Superior temporal gyrus (tissue), 1 donor: ENCODE measurements around the gene THY1.
"Not testable (repeated sequence)": the region's sequence is repeated elsewhere in the genome, so short reads cannot be mapped to it uniquely, and the experiment has no call there.

ENCODE experiments used
- DNase-seq: peaks from one replicate; pipeline ENCODE4 v3.0.0-alpha.2; 2016; ENCODE audit errors: extremely low spot score

THY1 gene

DNA sequence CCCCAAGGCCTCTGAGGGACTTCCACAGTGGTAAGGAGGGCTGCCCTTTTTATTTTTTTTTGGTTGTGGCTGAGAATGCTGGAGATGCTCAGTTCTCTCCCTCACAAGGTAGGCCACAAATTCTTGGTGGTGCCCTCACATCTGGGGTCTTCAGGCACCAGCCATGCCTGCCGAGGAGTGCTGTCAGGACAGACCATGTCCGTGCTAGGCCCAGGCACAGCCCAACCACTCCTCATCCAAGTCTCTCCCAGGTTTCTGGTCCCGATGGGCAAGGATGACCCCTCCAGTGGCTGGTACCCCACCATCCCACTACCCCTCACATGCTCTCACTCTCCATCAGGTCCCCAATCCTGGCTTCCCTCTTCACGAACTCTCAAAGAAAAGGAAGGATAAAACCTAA is 4.2 kb downstream of the THY1 start:
- DNase-seq: no peak

DNA sequence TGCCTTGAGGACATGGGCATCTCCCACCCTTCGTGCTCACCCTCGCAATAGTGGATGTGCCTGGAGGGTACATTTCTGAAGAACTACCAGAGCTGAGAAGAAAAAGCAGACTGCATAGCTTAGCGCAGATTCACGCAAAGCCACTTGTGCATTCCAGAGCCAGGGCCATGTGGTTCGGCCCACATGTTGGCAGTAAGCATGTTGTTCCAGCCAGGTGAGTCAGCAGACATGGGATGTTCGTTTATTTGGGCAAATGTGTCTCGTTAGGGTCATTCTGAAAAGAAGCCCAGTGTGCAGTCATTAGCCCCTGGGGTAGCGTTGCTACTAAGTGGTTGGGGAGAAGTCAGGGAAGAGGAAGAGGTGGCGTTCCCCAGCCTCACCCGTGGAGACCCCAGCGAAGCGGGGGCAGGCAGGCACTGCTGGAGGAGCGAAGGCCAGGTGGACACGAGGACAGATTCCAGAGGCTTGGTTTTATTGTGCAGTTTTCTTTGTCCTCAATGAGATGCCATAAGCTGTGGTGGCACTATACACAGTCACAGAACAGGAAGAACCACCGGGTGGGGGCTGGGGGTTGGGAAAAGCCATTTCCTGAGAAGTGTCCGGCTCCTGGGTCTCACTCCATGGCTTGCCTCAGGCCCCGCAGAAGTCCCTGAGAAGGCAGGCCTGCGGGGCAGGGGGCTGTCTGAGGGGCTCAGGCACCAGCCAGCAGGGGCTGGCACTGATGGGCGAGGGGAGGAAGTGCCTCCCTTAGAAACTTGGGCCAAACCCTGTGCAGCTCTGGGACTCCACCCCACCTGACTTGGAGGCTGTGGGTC is 5.0 kb downstream of the THY1 start:
- DNase-seq: peak; percentile 40

DNA sequence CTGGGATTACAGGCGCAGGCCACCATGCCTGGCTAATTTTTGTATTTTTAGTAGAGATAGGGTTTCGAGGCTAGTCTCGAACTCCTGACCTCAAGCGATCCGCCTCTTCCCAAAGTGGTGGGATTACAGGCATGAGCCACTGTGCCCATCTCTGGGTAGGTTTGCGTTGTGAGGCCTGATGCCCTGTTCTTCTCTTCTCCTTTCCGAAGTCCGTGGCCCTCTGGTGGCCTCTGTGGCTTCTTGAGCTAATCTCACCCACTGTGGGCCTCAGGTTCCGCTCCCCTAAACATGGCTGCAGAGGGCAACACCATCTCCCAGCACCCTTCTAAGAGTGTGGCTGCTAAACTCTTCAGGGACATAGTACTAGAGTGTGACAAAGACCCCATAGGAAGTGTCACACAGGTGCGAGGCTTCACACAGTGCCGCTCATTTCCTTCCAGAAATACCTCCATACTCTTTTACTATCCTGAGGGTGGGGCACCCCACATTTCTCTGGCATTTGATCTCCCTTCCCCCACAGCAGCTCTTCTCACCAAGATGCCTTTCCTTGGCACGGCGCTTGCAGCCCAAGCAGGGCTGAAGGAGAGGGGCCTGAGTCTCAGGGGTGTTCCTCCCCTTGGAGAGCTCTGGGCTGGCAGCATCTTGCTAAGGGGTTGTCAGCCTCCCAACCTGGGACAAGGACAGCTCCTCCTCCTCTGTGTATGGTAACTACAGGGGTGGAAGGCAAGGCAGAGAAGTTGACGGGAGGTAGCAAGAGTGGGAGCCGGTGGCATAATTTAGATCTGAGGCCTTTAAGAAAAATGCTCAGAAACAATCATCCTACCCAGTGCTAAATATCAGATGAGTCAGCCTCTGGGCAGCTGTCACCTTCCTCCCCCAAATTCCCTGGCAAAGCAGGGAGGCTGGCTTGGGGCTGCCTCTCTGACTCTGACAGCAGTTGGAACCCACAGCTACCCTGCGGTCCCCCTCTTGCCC is 6.1 kb downstream of the THY1 start:
- DNase-seq: peak; percentile 57

DNA sequence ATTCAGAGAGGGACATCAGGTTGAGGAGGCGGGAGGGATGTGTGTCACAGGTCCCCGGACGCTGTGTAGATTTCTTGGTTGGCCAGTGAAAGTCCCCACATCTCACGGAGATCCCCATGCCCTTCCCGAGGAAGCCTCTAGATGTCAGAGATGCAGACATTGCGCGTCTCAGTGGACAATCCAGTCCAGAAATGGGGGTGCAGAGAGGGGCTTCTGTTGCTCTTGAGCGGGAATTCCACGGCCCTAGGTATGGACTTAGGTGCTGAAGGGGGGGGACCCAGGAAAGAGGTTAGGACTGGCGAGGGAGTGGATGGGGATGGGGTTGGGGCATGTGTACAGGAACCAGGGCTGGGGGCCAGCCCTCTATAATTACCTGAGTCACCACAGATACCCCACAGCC is 7.0 kb downstream of the THY1 start:
- DNase-seq: no peak

DNA sequence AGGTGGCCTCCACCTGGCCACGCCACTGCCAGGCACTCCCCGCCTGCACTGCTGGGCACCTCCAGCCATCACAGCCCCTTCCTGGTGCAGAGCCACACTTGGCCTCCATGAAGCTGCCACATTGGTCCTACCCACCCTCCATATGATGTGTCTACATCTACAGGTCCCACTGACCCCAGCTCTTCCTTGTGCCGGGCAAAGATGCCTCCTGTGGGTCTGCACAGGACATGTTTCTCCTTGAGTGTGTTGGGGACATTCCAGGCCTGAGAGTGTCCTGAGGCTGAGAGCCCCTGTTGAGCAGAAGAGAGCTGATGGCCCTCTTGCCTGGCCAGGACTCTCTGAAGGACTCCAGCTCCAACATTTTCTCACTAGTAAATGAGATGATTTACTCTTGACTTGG is 7.5 kb downstream of the THY1 start:
- no peak for DNase-seq

DNA sequence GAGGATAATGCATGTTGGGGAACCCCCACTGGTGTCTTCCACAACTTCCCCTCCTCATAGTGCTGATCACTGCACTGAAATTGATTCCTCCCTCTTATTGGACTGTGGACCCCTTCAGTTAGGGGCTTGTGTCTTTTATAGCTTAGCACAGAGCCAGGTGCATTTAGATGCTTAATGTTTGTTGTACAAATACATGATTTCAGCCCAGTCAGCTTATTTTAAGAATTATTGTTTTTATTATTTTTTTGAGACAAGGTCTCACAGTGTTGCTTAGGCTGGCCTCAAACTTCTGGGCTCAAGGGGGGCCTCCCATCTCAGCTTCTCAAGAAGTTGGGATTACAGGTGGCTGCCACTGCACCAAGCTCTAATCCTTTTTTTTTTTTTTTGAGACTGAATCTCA is 8.2 kb downstream of the THY1 start:
- no peak for DNase-seq

DNA sequence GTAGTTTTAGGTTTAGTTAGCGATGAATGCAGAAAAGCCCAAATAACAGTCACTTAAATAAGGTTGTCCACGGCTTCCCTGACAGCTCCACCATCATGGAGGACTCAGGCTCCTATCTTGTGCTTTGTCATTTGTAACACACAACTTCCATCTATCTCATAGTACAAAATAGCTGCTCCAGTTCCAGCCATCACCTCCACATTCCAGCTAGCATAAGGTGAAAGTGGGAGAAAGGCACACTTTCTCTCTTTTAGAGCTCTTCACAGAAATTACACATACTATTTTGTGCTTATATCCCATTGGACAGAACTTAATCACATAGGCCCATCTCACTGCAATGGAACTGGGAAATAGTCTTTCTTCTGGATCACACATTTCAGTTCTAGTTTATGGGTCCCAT is 8.7 kb downstream of the THY1 start:
- no peak for DNase-seq

DNA sequence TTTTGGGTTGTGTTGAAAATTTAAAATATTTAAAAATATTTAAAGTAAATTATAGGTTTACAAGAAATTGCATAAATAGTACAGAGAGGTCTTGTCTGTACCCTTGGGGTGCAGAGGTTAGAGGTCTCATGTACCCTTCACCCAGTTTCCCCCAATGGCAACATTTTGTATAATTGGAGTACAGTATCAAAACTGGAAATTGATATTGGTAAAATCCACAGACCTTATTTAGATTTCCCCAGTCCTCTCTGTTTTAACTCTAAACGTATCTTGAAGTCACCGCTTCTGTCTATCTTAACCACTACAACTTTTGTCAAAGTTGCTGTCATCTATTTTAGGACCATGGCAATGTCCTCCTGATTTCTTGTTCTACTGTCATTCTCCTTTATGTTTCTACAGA is 10.9 kb downstream of the THY1 start:
- DNase-seq: no peak

DNA sequence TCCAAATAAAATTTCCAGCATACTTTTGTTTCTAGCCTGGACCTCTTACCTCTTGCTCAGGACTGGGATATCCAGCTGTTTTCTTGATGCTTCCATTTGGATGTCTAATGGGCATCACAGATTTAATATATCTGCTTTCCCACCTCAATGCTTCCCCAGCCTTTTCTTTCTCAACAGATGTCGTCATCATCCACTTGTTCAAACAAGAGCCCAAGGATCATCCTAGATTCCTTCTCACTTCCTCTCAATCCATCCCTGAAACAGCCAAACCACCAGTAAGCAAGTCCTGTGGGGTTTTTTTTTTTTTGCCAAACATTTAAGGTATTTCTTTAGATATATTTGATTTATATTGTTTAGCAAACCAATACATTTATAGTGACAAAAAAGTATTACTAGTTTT is 12.5 kb downstream of the THY1 start:
- DNase-seq: no peak

DNA sequence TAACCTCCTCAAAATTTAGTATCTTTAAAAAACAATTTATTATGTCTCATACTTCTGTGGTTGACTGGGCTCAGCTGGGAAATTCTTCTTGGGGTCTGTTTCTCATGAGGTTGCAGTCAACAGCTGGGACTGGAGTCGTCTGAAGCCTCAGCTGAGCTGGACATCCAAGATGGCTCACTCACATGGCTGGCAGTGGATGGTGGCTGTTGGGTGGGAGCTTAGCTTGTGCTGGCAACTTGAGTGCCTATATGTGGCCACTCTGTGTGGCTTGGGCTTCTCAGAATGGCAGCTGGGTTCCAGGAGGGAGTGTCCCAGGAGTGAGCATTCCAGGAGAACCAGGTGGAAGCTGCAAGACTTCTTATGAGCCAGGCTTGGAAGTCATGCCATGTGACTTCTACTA is 13.2 kb downstream of the THY1 start:
- DNase-seq: no peak

DNA sequence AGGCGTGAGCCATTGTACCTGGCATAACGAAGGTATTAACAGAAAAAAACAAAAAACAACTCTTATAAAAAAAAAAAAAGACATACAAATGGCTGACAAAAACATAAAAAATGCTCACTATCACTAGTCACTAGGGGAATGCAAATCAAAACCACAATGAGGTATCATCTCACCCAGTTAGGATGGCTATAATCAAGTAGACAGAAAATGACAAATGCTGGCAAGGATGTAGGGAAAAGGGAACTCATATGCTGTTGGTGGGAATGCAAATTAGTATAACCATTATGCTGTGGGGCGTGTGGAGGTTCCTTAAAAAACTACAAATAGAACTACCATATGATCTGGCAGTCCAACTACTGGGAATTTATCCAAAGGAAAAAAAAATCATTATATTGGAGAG is 17.0 kb downstream of the THY1 start:
- DNase-seq: no peak

DNA sequence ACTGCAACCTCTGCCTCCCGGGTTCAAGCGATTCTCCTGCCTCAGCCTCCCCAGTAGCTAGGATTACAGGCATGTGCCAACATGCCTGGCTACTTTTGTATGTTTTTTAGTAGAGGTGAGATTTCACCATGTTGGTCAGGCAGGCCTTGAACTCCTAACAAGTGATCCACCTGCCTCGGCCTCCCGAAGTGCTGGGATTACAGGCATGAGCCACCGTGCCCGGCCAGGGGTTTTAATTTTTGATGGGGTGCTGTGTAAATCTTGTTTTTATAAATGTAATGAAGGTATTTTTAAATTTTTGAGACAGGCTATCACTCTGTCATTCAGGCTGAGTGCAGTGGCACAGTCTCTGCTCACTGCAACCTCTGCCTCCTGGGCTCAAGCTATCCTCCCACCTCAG is 17.5 kb downstream of the THY1 start:
- DNase-seq: not testable (repeated sequence)

DNA sequence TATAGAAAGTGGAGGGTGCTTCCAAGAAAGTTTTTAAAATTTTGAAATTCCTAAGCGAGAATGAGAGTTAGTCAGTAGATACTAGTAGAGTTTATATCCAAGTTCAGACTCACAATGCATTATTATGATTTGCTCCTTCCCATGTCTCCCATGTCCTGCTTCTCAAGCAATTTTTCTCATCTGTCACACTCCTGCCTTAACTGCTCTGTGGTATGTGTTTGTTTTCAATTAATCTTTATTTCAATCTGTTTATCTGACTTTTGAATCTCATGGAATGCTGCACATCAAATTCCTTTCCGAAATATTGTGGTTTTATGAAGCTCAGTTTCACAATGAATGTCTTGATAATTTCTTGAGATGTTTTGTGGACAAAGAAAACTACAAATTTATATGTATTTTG is 18.1 kb downstream of the THY1 start:
- no peak for DNase-seq

DNA sequence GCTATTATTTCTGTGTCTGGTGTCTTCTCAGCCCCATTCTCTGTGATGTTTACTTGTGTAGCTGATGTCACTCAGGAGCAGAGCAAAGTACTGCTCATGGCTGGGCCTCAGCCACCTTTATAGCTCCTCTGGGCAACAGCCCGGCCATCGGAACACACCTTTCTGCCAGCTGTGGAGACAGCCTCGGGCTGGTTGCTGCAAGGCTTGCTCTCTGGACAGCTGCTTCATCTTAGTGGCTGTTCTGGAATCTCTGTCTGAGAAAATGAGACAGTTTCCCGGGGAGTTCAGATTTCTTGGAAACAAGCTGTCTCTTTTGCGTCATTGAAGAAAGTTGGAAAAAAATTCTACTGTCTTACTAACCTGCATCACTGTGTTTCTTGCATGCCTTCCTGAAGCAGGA is 20.0 kb downstream of the THY1 start:
- DNase-seq: no peak

DNA sequence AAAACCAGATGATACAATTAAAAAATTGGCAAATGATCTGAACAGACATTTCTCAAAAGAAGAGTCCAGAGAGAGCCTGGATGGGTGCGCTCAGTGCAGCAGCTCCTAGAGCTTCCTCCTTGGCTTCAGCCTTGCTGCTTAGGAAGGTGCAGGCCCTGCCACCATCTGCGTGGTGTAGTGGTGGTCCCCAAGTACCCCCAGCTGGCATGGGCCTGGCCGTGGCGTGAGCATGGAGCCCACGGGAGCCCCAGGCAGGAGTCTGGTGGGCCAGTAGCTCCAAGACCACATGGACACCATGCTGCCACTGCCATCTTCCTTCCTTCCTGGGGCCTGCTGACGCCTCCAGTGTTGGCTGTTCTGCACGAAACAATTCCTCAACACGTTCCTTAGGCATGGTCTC is 20.5 kb downstream of the THY1 start:
- DNase-seq: no peak

DNA sequence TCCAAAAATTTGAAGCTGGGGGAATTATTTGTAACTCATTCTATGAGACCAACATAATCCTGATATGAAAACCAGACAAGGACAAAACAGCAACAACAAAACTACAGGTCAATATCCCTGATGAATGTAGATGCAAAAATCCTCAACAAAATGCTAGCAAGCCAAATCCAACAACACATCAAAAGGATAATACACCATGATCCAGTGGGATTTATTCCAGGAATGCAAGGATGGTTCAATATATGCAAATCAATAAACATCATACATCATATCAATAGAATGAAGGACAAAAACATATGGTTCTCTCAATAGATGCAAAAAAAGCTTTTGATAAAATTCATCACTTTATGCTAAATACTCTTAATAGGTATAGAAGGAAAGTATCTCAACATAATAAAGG is 22.1 kb downstream of the THY1 start:
- no peak for DNase-seq

DNA sequence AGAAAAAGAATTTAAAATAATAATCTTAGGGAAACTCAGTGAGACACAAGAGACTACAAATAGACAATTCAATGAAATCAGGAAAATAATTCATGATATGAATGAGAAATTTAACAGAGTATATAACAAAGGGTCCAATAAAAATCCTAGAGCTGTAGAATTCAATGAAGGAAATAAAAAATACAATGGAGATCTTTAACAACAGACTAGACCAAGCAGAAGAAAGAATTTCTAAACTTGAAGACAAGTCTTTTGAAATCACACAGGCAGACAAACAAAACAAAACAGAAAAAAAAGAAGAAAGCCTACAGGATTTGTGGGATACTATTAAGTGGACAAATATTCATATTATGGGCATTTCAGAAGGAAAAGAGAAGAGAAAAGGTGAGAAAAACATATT is 25.2 kb downstream of the THY1 start:
- no peak for DNase-seq

DNA sequence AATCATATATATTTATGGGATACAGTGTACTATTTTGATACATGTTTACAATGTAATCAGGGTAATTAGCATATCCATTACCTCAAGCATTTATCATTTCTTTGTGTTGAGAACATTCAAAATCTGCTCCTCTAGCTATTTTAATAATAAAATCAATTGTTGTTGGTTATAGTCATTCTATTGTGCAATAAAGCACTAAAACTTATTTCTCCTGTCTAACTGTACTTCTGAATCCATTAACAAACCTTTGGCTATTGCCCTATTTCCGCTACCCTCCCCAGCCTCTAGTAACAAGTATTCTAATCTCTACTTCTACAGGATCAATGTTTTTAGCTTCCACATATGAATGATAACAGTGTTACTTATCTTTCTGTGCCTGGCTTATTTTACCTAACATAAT is 26.1 kb downstream of the THY1 start:
- DNase-seq: no peak

DNA sequence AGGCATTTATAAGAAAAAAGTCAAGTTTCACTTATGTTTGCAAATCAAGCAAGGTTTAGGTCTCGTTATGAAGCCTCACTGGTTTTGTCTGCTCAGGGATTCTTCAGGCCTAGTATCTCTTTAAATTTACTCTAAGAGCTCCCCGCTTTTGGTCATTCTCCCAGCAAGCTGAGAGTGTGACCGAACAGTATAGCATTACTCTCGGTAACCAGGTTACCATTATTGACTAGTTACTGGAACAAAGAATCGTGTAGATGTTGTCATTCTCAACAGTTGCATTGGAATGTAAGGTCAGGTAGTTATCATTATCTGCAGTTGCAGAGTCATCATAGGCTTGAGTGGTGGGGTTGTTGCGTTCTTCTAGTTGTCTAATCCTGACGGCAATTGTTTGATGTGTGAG is 31.7 kb downstream of the THY1 start:
- no peak for DNase-seq

DNA sequence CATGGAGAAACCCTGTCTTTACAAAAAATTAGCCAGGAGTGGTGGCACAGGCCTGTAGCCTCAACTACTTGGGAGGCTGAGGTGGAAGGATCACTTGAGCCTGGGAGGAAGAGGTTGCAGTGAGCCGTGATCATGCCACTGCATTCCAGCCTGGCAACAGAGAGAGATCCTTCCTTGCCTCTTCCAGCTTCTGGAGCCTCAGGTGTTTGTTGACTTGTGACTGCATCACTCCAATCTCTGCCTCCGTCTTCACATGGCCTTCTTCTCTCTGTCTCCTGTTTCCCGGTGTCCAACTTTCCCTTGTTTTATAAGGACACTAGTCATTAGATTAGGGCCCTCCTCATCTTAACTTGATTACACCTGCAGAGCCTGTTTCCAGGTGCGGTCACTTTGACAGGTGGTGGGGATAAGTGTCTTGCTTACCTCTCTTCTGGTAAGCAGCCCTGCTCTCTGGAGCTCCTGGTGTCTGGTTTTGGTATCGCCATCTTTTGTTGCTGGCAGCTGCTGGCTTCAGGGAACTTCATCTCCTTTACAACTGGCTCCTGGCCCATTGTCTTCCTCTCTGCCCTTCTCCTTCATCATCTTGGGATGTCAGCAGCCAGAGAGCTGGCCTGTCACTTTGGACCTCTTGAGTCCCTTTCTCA is 33.2 kb downstream of the THY1 start:
- no peak for DNase-seq

DNA sequence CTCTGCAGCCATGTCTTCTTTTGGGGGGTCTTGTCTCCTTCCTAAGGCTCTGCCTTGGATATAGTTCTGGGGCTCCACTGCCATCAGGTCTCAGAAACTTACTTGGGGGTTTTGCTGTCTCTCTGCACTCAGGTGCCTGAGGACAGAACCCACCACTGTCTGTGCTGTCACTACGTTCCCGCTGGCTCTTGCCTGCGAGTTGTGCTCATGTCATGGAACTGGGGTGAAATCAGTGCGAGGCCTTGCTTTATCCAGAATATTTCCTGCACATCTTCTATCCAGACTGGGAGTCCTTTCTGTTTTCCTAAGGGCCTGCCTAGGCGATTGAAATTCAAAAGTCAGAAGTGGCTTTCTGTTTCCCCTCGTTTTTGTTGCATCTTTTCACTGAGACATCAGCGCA is 34.9 kb downstream of the THY1 start:
- no peak for DNase-seq

DNA sequence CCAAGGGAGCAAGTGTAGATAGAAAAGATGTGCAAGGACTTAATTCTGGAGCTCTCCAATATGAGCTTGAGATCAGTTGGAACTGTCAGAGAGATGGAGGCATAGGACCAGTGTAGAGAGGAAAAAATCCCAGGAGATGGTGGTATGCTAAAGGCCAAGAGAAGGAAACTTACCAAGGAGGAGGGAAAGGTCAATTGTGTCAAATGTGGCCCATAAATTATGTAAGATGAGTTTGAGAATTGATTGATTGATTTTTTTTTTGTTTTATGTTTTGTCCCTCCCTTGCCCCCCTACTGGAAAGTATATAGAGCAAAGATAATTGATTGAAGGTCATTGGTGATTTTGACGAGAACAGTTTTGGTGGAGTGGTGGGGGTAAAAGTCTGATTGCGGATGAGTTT is 38.6 kb downstream of the THY1 start:
- no peak for DNase-seq

DNA sequence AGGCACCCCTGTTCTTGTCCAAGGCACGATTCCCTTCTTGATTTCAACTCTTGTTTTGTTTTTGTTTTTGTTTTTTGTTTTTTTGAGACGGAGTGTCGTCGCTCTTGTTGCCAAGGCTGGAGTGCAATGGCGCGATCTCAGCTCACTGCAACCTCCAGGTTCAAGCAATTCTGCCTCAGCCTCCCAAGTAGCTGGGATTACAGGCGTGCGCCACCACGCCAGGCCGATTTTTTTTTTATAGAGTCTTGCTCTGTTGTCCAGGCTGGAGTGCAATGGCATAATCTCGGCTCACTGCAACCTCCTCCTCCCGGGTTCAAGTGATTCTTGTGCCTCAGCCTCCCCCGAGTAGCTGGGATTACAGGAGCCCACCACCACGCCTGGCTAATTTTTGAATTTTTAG is 40.5 kb downstream of the THY1 start:
- not testable (repeated sequence) for DNase-seq
